HG02588 (cell line): ENCODE results near the gene HEXB.
"Not testable (repeated sequence)": the region's sequence is repeated elsewhere in the genome, so short reads cannot be mapped to it uniquely, and the experiment has no call there.

Experiments used
- ATAC-seq: cut with Tn5 transposase; IDR thresholded peaks from one replicate; pipeline ENCODE4 v1.9.1; 2021; ENCODE audit warnings: mild to moderate bottlenecking, moderate library complexity; ENCODE audit not compliant: unreplicated experiment

HEXB gene

DNA sequence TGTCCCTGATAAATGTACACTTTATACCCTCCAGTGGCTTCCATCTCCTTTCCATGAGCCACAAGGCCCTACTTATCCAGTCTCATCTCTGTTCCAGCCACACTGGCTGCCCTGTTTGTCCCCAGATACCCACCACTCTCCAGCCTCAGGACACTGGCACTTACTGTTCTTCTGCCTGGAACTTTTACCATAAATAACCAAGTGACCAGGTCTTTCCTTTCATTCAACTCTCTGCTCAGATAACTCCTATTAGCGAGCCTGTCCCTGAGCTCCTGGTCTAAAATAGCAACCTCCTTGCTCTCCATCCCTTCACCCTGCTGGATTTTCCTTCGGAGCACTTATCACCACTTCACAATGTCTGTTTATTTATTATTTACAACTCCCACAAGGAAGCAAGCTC lies 27.9 kb upstream of the HEXB start:
- no peak for ATAC-seq

DNA sequence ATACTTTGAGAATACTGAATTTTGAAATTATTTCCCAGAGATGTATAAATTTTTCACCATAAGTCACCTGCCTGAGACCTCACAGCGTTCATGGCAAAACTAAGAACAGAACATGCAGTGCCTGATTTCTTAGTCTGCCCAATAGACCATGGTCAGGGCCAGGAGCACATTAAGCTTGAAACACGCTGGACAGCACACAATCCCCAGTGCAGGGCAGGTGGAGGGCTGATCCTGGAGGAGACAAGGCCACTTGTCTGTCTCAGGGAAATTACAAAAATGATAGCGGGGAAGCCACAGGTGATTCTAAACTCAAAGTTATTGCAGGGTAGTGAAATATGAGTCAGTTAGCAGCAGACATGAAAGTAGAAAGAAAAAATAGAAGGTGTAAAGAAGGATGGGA lies 25.9 kb upstream of the HEXB start:
- no peak for ATAC-seq

DNA sequence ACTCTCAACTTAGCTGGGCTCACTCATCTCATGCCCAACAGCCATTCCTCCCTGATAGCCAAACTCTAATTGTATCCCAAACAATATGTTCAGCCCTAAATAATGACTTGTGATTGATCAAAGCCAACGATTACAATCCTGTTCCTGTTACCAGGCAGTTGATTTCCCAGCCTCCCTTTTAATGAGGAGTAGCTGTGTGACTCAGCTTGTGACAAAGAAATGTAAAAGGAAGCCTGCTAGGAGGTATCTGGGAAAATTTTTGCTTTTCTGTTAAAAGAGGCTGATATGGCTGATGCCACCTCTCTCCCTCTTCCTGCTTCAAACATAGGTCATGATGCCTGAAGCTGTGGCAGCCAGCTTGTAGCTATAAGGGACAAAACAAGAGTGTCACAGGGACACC lies 24.9 kb upstream of the HEXB start:
- no peak for ATAC-seq

DNA sequence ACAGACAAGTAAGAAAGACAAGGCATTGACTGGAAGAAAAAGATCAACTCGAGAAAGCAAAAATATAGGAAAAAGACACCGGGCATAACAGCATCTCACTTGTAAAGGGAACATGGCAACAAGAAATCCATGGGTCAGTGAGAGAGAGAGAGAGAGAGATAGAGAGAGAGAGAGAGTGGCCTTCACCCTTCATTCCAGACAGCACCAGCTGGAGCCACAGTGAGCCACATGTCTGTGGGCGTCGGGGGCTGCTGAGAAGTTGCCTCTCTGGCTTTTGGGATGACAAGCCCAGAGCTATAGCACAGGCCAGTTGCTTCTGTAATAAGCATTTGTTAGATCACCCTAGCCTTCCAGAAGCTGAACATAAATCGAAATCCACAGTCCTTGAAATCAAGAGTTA lies 24.2 kb upstream of the HEXB start:
- no peak for ATAC-seq

DNA sequence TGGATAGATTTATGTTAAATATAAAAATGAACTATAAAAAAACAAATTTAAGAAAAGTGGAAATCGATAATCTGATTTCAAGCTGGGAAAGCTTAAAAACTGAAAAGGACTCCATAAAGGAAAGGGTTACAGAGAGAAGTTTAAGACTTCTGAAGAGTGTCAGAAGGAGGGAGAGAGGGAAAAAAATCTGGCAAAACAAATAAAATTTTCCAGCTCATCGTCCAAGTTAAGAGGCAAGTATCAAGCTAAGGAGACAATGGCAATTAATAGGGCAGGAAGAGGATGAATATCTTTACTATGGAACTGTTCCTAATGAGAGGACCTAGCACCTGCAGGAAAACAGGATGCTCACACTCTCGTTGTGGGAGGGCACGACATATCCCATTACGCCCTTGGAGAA lies 20.5 kb upstream of the HEXB start:
- ATAC-seq, result no peak

DNA sequence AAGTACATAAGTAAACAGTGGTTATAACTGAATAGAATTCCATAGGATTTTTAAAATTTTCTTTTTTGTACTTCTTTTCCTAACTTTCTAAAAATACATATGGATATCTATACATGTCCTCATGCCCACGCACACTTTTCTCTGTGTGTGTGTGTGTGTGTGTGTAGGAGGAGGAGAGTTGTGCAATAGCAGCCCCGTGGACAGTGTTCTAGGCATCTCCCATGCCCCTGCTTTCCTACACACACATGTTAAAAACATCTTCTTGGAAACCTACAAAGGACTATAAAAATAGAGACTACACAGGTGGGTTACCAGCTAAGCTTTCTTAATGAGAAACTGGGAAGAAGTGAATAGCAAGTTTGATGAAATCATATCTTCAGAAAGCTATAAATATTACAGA lies 19.8 kb upstream of the HEXB start:
- no peak for ATAC-seq

DNA sequence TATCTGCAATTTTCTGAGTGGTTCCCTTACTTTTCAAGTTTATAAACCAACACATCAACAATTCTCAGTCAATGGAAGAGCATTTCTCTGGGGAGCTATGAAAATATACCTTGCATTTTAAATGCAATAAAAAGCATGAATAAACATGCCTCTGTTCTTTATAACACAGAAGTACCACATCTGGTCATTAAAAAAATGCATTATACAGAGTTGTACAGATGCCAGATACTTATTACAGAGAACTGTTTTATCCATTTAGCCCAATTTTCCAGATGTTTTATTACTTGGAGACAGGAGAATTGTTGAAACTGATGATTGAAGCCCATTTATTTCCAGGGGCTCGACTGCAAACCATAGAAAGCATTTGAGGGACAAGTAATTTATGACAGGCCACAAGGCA lies 19.2 kb upstream of the HEXB start:
- ATAC-seq, result no peak

DNA sequence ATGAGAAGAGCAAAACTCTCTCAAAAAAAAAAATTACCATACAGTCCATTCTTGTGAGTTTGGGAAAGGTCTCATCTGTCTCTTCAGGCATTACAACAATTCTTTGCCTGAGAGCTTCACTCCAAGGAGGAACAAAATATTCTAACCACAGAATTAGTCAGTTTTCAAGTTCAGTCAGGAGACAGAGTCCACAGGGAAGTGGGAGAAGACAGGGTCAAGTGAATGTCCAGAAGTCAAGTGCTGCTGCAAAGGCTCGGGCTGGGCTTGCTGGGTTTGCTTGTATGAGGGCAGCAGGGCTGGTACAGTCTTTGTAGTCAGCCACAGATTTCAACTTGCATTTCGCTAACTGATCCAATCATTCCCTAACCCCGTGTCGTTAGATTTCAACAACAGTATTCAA lies 17.6 kb upstream of the HEXB start:
- ATAC-seq, result no peak

DNA sequence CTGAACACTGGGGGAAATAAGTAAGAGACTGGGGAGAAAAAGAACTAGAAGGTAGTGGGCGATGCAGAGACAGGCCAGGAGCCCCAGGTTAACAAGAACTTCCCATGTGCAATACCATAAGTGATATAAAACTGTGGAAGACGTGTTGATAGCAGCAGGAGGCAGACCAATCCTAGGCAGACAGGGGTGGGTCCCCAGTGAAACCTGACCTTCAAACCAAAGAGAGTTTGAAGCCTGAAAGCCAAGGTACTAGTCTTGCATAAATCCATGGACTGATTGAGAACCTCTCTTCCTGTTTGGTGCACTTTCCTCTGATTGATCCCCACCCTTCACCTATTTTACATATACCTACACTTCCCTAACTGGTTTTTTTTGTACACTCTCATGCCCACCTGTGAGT lies 15.2 kb upstream of the HEXB start:
- no peak for ATAC-seq

DNA sequence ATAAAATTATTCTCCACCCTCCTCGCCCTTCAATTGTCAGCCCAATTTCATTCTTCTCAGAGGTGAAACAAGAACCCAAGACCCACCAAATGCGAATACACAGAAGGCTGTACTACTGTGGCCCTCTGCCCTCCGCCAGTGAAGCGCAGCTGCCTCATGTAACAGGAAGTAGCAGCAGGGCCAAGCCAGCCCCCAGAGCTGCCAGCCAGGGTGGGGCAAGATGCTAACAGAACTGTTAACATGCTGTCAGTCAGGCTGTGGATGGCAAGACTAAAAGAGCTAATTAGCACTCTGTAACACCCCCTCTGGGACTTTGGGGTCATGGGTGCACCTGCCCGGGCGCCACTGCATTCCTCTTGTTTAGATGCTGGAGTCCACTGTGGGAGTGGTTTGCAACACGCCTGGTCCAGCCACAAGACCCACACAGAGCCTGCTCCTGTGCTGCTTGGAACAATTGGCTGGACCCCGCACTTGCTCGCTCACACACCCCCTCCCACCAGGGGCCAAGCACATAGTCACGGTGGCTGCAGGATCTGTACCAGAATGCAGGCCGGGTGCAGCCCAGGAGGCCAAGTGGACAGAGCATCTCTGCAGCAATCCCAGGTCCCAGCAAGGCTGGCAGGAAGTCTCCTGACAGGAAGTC lies 14.5 kb upstream of the HEXB start:
- ATAC-seq, result no peak

DNA sequence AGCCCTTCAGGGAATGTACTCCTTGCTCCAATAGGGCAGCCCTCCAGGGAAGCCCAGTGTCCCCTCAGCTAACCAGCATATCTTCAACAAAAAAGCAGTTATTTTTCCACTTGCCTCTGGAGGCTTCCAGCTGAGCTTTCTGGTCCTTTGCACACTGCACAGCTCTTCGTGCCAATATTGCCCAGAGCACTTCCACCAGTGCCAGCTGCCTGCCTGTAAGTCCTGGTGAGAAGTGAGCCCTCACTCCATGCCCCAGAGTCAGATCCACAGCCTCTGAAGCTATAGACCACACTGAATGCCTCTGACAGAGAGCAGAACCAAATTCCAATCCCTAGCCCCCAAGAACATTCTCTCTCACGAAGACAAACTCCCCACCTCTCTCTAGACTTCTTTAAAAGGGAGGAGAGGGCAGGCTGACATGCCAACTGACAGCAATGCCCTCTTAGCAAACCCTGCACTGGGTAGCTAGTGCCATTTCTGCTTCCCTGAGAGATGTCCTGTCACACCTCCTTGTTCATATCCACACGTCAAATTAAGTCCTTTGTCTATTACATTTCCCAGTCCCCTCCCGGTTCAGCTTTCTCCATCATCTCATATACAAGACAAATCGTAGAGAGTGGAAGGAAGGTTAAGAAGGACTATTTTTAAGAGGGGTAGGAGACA lies 12.7 kb upstream of the HEXB start:
- ATAC-seq, result no peak

DNA sequence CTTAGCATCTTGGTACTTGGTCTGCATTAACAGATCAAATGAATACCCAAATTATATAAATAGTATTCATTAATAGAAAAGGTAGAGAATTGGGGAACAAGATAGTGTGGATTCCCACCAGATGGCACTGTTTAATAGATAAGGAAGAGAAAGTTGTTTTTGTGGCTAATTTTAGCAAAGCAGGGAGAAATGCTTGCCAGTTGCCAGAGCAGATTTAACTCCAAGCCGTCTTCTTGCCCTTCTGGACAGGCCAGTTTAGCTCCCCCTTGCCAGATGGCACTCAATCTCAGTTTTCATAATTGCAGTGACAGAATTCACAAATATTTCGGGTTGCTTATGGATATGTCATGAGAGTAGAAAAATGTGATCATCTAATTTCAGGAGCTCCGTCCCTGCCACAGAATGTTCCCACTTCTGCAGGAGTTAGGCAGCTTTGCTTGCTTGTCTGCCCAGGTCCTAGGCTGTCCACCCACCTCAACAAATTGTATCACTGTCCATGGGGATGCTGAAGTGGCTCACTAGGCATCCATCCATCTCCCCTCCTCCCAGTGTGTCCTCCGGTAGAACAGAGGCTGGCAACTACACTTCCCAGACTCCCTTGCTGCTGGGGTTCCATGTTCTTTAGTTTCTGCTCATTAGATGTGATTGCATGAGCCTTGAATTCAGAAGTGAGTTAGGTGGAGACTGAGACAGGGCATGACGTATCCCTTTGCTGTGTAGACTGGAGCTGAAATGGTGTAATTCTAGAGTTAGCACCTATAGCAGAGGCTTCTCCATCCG lies 11.8 kb upstream of the HEXB start:
- ATAC-seq, result no peak

DNA sequence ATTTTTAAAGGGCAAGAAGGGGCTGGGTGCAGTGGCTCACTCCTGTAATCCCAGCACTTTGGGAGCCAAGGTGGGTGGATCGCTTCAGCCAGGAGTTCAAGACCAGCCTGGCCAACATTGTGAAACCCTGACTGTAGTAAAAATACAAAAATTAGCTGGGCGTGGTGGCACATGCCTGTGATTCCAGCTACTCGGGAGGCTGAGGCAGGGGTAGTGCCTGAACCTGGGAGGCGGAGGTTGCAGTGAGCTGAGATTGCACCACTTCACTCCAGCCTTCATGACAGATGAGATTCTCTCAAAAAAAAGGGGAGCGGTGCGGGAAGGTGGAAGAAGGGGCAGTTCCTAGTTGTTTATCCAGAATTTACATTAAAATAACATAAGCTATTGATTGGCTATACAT lies 8.6 kb upstream of the HEXB start:
- not testable (repeated sequence) for ATAC-seq

DNA sequence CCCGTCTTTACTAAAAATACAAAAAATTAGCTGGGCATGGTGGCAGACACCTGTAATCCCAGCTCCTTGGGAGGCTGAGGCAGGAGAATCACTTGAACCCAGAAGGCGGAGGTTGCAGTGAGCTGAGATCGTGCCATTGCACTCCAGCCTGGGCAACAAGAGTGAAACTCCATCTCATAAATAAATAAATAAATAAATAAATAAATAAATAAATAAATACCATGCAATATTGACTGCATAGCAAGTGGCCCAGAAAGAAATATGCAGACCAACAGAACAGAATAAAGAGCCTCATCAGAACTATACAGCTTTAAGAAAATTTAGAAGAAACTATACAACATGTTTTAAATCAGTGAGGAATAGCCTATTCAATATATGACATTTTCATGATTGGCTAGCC lies 6.9 kb upstream of the HEXB start:
- ATAC-seq, result not testable (repeated sequence)

DNA sequence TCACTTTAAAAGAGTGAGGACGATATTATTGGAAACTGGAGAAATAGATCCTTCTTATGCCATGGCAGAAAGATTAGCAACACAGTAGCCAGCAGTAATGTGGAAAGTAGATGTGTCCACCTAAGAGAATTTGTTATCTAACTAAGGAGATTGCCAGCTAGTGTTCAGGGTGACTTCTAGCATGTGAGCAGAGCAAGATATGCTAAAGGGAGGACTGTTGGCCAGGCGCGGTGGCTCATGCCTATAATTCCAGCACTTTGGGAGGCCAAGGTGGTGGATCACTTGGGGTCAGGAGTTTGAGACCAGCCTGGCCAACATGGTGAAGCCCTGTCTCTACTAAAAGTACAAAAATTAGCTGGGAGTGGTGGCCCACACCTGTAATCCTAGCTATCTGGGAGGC lies 5.7 kb upstream of the HEXB start:
- ATAC-seq, result not testable (repeated sequence)

DNA sequence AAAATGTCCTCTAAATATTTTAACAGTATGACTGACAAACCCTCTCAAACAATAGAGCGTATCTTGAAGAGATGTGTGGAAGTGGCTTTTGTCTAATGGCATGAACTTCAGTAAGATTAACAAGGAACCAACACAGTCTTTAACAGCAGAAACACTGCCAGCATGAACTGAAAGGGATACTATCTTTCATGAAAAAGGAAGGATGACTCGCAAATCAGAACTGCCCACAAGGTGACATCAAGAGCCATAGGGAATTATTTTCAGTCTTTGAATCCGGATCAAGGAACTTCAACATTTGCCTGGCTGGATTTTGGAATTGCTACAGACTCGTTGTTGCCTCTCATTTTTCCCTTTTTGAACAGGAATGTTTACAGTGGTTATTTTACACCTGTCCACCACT lies 5.1 kb upstream of the HEXB start:
- ATAC-seq, result no peak

DNA sequence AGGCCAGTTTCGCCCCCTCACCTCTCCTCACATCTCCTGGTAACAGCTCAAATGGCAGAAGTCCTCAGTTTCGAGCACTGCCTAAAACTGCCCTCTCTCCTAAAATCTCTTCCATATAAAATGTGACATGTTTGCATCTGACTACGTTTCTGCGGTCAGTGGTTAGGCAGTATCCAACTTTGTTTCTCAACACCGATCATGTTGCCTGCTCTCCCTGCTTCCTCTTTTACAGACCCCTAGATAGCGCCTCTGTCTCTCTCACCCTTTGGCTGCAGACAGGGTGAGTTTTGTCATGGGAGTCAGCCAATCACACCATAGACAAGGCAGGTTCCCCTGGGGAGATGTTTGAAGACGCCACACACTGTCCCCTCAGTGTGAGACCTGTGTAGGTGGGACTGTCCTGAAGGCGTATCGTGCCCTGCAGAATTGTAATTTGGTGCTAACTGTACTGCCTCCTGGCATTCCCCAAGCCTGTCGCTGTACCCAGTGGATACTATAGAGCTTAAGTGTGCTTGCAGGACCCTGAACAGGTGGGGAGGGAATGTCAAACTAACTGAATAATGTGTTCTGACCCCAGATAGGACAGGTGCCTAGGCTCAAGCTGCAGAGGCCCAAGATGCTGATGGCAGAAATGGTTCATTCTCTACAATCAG lies 1.1 kb downstream of the HEXB start:
- peak; percentile 39 for ATAC-seq

DNA sequence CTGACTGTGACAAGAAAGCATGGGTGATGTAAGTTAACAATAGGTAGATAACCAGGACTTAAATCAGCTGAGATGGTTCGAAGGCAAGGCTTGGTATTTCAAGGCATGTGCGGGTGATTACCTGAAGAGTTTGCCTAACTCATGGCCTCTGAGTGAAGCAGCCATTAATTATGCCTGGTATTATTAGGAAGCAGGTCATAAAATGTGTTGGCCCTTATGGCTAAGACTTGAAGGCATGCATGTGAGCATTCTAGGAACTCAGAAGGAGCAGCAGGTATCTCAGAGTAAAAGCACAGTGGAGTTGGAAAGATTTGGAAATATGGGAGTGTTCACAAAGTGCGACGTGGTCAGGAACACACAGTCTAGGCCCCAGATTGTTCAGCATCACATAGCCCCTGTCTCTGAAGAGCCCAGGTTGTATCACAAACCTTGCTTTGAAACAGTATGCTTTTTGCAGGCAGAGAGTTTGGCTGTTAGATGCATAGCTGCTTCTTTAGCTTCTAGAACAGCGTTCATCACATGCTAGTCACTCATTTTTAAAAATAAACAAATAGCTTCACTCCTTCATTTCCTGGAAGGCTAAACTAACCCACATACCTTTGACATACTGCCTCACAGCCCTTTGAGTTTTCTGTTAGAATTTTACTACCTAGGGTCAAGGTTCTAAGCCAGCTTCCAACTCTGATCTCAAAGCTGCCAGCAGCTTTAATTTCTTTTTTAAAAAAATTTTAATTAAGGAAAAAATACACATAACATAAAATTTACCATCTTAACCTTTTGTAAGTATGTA lies 2.1 kb downstream of the HEXB start:
- ATAC-seq, result no peak

DNA sequence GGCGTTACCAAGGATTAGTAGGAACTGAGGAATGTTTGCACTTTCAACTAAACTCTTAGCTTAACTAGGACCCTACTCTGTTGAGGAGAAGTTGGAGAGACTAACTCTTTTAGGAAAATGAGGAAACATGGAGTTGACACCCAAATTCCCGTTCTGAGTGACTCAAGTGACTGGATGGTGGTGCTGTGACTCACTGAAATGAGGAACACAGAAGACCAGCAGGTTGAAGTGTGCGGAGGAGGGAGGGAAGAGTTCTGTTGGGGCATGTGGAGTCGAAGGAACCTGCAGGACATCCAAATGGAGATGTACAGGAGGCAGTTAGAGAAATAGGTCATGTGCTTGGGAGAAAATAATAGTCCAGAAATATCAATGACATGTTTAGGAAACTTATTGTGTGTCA lies 8.2 kb downstream of the HEXB start:
- no peak for ATAC-seq

DNA sequence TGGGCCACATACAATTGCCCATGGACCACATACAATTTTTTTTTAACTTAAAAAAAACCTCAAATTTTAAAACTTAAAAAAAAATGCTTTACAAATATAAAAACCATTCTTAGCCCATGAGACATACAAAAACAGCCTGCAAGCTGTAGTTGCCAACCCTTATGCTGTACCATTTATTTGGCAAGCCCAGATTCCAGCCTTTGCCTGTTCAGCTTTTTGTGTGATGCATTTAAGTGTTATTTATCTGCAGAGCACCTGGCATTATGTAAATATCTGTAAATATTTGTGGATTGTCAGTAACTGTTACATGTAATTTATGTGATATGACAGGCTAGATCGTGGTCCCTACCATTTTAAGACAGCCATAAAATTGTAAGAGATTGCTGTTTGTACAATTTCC lies 32.6 kb downstream of the HEXB start:
- ATAC-seq, result no peak

DNA sequence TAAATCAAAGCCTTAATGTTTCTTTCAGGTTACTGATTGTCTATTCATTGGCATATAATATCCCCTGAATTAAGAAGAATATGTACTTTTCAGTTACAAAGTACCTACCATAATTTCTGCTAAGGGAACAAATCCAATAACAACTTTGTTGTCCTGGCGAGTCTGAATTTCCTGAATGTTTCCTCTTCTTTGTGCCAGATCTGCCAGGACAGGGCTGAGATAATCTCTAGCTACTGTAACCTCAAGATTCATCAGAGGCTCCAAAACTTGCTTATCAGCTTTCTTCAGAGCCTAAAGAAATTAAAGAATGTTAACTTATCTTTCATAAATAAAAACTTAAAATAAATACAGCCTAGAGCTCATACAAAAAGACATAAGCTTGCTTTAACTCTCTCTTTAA lies 37.2 kb downstream of the HEXB start:
- no peak for ATAC-seq
